T47D (cell line): ENCODE measurements around the gene SDK1.

Experiments used
- DNase-seq, 2 experiments: peaks; one replicate each; pipeline versions ENCODE4 v3.0.0 to v3.0.0-alpha.2; 2011 to 2012; ENCODE audit warnings: low read depth in 1 of 2, low spot score in 1 of 2
- JUND ChIP-seq: IDR thresholded peaks from 2 replicates; pipeline ENCODE4 v1.6.1; 2012; ENCODE audit warnings: low read depth
- in situ Hi-C: cut with HindIII; loops from 2 replicates; pipeline ENCODE4 v1.10.0; 2016; ENCODE audit warnings: low sequenced_read_pairs, low pct_unique_long_range_greater_than_20kb

SDK1 gene

DNA sequence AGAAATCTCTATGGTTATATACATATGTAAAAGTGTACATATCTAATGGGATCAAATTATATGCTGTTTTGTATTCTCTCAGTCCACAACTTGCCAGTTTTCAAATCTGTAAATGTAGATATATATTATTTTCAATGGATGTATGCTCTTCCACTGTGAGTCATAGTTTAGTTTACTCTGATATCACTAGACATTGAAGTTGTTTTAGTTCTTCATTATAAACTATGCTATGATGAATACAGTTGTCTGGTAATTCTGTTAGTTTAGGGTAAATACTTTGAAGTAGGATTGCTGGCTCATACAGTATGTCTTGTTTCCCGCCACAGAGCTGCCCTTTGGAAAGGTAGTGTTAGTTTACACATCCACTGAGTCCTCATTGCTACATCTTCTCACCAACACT is 25.2 kb downstream of the SDK1 start:
- DNase-seq = no peak
- in situ Hi-C loops = no loop called here
- no peak for TF ChIP-seq JUND

GRCh38 chr7:3327099-3327498 is 26.0 kb downstream of the SDK1 start:
- in situ Hi-C loops = no loop called here
- no peak for TF ChIP-seq JUND
- DNase-seq = no peak

- no peak for TF ChIP-seq JUND
- DNase-seq = no peak
- in situ Hi-C loops = no loop called here
These were observed 26.6 kb downstream of the SDK1 start for GRCh38 chr7:3327655-3328054.

GRCh38 chr7:3332308-3332707 is 31.3 kb downstream of the SDK1 start:
- TF ChIP-seq JUND = no peak
- in situ Hi-C loops = no loop called here
- DNase-seq = no peak

- no peak for DNase-seq
- TF ChIP-seq JUND = no peak
- in situ Hi-C loops = no loop called here
These were observed 32.8 kb downstream of the SDK1 start for GRCh38 chr7:3333861-3334260.

GRCh38 chr7:3336042-3336665 is 35.1 kb downstream of the SDK1 start:
- no peak for DNase-seq
- TF ChIP-seq JUND = no peak
- in situ Hi-C loops = no loop called here

DNA sequence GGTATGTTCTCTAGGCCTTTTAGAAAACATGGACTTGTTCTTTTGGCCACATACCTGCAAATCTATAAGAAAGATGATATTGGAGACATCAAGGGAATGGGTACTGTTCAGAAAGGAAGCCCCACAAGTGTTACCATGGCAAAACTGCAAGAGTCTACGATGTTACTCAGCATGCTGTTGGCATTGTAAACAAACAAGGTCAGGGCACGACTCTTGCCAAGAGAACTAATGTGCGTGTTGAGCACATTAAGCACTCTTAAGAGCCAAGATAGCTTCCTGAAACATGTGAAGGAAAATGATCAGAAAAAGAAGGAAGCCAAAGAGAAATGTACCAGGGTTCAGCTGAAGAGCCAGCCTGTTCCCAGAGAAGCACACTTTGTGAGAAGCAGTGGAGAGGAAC is 37.1 kb downstream of the SDK1 start:
- in situ Hi-C loops = no loop called here
- no peak for TF ChIP-seq JUND
- DNase-seq = no peak

DNA sequence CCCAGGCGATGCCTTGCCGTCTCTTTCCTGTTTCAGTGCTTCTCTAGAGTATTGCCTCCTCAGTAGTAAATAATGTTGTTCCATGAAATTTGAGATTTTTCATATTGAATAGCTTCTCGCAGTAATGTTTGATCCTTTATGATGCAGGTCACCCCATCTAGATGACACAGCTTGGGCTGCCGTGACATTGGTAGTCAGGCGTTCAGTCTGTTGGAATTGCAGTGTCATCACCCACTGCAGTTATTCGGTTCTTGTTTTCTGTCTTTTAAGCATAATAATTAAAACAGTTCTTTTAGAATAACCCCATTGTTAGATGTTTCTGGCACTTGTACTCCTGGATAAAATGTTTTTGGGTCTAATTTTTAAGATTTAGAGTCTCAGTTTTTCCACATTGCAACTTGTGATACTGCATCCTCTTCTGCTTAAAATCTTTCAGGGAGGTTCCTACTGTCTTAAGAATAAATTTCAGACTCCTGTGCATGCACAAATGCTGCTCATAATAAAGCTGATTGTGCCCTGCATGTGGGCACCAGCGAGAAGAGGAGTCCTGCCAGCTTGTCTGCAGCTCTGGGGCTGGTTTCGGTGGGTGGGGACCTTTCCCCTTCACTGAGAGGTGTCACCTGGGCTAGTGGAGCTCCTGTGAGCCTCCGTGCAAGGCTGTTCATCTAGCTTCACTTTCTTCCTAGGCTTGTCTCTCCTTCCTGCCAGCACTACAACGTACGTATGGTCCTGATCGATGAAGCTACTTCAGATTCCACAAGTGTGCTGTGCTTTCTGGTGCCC is 44.8 kb downstream of the SDK1 start:
- in situ Hi-C loops = no loop called here
- no peak for TF ChIP-seq JUND
- no peak for DNase-seq

- TF ChIP-seq JUND = no peak
- in situ Hi-C loops = no loop called here
- no peak for DNase-seq
These were observed 48.1 kb downstream of the SDK1 start for GRCh38 chr7:3349126-3349525.

GRCh38 chr7:3356173-3356572 is 55.1 kb downstream of the SDK1 start:
- no peak for TF ChIP-seq JUND
- DNase-seq = no peak
- in situ Hi-C loops = no loop called here

- in situ Hi-C loops = no loop called here
- no peak for DNase-seq
- TF ChIP-seq JUND = no peak
These were observed 57.9 kb downstream of the SDK1 start for GRCh38 chr7:3358991-3359390.

DNA sequence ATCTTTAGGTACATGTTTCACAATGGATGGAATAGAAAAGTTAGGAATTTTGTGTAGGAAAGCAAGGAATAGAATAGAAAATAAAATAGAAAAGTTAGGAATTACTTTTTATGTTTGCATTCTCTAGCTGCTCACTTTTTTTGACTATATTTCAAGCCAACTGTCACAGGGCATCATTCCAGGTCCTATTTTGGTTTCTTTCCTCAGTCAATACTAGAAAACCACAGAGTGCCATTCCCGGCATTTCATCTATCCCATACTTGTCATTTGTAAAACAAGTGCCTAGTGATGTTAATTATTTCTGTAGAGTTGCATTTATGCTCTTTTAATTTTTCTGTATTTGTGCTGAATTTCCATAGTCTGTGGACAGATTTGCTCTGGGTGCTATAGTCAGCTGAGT is 66.2 kb downstream of the SDK1 start:
- no peak for TF ChIP-seq JUND
- no peak for DNase-seq
- in situ Hi-C loops = no loop called here

GRCh38 chr7:3370068-3370830 is 69.2 kb downstream of the SDK1 start:
- in situ Hi-C loops = no loop called here
- no peak for DNase-seq
- TF ChIP-seq JUND = no peak
